Stimulated activated CD4-positive, alpha-beta T cell treated with anti-CD3 and anti-CD28 coated beads, Interleukin-2, amount 100 ng/mL, for 24 hours (primary cell): ENCODE data around the gene WWOX.

Source experiments
- DNase-seq, 2 donors: peaks; one replicate each; pipeline ENCODE4 v3.0.0-alpha.2; 2020

The WWOX gene

GRCh38 chr16:78823027-78823426 lies 723.6 kb downstream of the WWOX start:
- DNase-seq, result no peak

DNA sequence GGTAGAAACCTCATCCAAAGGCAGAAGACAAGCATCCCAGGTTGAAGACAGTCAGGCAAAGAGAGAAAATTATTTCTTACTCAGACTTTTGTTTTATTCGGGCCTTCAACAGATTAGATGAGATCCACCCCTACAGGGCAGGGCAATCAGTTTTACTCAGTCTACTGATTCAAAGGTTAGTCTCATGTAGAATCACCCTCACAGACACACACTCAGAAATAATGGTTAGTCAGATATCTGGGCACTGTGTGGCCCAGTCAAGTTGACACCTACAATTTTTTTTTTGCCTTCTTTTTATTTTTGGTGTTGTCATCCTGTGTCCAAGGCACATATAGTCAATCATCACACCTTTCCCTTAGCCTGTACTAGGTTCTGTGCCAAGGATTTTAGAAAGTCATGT lies 729.8 kb downstream of the WWOX start:
- no peak for DNase-seq

DNA sequence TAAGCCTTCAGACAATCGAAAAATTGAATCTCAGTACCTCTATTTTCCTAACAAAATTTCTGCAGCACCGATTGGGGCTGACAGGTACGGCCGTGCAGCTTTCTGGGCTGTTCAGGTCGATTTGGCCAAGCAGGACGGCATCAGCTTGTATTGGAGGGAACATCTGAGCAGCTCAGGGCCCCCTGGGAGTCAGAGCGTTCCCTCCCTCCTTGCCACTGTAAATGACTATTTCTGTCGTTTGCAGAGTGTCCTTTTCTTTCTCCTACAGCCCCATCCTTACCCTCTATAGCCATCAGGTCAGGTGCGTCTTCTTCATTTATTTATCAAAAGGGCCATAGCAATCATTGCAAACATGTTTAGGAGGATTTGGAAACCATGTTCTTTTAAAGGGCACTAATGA lies 731.1 kb downstream of the WWOX start:
- no peak for DNase-seq

DNA sequence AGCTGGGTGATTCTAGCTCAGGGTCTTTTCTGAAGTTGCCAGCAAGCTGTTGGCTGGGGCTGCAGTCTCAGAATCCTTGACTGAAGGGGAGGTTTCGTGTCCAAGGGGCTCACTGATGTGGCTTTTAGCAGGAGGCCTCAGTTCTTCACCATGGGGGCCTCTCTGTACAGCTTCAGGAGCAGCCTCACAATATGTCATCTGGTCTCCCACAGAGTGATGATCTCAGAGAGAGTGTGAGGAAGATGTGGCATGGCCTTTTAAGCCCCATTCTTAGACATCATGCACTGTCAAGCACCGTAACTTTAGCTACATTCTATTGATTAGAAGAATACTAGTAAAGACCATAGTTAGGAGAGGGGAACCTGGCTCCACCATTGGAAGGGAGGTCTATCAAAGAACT lies 732.6 kb downstream of the WWOX start:
- DNase-seq, result no peak

GRCh38 chr16:78836802-78837491 lies 737.5 kb downstream of the WWOX start:
- DNase-seq, result no peak

- no peak for DNase-seq
Observed at GRCh38 chr16:78837706-78838105, 738.3 kb downstream of the WWOX start.

GRCh38 chr16:78838276-78838675 lies 738.8 kb downstream of the WWOX start:
- no peak for DNase-seq

DNA sequence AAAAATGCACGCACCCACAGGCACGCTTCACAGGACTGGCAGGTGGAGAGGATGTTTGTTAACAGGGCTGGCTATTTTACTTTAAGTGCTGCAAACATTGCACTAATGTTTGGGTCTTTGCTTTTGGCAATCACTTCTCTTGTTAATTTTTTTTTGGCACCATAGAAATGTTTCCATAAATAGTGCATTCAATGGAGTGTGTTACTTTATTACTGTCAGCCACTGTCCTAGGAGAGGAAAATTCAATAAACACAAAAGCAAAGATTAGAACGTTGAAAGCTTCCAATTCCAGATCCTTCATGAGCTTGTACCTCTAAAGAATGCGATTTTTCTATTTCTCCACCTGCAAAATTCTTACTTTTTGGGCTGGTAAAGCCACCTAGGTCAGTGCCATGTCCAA lies 743.5 kb downstream of the WWOX start:
- DNase-seq, result no peak

- no peak for DNase-seq
Observed at GRCh38 chr16:78843978-78844377, 744.5 kb downstream of the WWOX start.

- no peak for DNase-seq
Observed at GRCh38 chr16:78844682-78845081, 745.2 kb downstream of the WWOX start.

DNA sequence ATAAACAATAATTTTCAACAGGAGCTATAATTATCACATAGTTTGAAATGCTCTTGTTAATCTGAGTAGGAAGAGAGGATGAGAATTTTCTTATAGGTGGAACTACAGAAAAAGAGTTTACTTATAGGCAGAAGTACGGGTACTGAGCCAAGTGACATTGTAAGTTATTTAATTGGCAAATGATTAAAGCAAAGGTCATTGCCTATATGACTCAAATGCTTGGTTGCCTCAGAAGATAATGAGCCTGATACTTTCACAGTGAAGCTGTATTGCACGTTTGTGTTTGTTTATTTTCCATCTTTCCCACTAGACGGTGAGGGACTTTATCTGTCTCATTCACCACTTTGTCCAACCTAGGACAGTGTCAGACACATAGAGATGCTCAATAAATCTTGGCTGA lies 751.8 kb downstream of the WWOX start:
- no peak for DNase-seq

DNA sequence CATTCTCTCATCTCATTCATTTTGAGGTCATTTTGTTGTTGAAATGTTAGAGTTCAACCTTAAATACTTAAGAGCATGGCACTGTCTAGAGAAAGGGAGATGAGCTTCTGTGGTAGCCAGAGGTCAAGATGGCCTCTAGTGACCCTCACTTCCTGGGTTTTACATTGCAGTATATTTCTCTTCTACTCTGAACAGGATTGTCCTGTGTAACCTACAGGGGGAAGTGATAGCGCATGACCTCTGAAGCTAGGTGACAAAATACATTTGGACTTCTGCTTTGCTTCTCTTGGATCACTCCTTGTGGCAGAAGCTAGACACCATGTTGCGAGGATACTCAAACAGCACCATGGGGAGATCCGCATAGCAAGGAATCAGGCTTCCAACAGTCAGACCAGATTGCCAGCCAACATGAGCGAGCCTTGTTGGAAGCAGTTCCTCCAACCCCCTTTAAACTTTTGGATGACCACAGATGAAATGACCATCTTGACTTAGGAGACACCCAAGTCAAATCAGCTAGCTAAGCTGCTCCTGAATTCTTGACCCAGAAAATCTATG lies 752.7 kb downstream of the WWOX start:
- DNase-seq, result no peak

DNA sequence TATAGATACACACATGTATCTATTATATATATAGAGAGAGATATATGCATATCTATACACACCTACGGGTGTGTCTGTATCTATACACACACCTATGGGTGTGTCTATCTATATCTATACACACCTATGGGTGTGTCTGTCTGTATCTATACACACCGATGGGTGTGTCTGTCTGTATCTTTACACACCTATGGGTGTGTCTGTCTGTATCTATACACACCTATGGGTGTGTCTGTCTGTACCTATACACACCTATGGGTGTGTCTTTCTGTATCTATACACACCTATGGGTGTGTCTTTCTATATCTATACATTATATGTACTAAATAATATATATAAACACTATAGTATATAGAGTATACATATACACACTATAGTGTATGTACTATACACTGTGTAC lies 762.6 kb downstream of the WWOX start:
- no peak for DNase-seq

- no peak for DNase-seq
Observed at GRCh38 chr16:78866521-78866920, 767.1 kb downstream of the WWOX start.

DNA sequence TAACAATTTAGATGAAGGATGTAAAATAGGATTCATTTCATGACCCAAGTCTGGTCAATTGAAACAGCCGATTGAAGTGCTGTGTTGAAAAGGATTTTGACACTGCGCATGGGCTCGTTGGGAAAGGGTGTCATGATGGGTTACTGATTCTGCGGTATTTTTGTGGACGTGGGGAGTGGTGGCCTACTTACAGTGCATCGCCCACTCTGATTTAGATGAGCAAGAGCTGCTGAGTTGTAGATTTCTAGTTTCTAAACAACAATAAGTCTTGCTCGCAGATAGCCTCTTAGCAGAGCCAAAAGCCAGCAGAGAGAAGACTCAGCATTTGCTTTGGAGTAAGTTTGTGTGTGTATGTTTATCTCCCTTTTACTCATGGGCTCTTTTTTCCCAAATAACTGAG lies 770.0 kb downstream of the WWOX start:
- DNase-seq, result no peak

DNA sequence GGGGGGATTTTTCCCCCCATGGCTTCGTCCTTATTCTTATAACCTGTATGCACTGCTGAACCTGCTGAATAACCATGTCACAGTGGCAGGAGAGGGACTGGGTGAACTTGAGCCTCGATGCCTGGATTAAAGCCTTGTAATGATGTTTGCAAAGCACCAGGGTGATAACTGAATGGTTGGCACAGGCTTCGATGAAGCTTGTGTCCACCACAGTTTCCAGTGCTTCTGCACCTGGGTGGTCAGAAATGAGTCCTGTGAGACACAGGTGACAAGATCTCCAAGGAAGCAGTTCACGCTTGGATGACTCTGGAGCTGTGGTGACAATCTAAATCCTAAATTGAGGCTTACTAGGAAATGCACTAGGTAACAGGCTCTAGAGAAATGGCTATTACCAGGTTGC lies 771.8 kb downstream of the WWOX start:
- no peak for DNase-seq

DNA sequence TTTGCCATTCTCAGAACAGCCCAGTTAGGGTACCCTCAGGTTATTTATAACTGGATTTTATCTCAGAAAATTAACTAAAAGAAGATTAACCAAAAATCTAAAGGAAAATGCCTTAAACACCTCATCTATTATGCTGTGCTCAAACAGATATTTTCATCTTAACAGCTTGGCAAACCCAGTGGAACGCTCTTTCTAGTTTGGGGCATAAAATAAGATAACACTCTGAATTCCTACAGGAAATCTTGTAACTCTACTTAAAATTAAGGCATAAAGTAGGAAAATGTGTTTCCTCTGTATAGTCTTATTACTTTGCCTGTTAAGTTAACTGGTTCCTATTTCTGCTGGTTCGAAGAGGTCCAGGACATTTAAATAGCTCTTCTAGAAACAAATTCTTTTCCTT lies 777.2 kb downstream of the WWOX start:
- DNase-seq, result no peak

DNA sequence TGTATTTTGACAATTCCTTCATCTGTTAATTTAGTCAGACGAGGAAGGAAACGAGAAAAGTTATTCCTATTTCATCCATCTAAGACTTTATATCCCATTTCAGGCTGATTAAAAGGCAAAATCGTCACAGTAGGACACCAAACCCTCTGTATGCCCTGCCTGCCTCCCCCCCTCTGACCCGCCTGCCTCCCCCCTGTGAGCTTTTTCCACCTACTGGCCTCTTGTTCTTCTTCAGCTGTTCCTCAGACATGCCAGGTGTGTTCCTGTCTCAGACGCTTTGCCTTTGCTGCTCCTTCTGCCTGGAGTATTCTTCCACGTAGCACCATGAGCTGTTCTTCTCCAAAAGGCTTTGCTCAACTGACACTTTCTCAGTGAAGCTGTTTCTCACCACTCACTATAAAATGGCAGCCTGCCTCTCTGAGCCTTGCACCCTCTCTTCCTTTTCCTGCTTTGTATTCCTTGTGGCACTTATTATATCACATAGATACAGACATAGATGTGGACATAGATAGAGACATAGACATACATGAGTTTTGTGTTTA lies 777.7 kb downstream of the WWOX start:
- no peak for DNase-seq

DNA sequence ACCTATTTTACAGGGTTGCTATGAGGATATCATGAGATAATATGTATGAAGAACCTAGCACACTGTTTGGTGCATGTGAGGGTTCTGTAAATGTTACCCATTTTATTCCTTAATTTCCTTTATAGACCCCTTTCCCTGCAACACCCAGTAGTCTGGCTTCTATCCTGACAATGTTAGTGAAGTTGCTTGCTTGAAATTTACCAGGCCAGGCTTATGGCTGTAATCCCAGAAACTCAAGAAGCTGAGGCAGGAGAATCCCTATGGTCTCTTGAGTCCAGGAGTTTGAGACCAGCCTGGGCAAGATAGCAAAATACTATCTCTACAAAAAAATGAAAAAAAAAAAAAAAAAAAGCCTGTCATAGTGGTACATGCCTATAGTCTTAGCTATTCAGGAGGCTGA lies 779.1 kb downstream of the WWOX start:
- no peak for DNase-seq

GRCh38 chr16:78879011-78879410 lies 779.6 kb downstream of the WWOX start:
- no peak for DNase-seq

DNA sequence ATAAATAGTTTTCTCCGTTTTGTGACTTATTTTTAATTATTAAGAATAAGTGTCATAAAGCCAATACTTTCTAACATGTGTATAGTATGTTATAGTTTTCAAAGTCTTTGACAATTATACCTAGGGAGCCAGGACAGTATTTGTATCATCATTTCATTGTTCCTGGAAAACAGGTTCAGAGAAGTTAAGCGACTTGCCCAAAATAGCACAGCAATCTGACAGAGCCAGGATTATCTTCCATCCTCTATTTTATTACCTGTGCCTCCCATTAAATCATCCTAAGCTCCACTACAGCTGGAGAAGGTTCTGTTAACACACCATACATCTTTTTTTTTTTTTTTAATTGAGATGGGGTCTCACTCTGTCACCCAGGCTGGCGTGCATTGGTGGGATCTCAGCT lies 782.7 kb downstream of the WWOX start:
- DNase-seq, result no peak

DNA sequence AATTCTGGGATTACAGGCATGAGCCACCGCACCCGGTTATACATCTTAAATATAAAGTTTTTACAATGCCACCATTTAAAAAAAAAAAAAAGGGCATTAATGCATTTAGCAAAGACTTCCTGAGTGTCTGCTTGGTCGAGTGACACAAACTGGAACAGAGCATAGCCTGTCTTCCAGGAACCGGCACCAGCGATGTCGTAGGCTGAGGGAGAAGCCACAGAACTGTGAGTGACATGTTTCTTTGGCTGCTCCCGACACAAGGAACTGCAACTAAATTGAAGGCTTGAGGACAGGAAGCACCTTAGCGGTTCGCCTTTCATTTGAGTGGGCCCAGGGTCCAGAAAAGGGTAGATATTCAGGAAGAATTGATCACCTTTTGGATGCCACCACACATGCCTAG lies 783.3 kb downstream of the WWOX start:
- DNase-seq, result no peak

- DNase-seq, result no peak
Observed at GRCh38 chr16:78884204-78884603, 784.8 kb downstream of the WWOX start.

DNA sequence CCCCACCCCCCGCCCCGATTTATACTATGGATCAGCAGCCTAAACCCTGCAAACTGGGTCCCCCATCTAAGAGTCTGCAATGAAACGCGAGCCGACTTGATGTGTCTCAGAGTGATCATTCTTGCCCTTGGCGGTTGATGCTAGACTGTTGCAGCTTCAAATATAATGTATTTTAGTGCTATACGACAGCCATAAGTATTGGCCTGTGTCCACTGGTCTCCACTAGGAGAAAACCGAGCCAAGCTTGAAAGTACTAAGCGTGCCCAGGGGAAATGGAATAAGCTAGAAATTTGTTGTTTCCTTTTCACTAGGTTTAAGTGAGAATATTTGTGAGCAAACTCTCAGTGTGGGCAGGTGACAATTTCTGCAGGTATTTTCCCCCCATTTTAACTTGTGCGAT lies 789.9 kb downstream of the WWOX start:
- DNase-seq, result no peak

- DNase-seq, result no peak
Observed at GRCh38 chr16:78890373-78890895, 791.0 kb downstream of the WWOX start.
